GM08714 (cell line): ENCODE data around the gene OLIG2.

Experiments
- H3K4me3 ChIP-seq: fragments of 200-500 bp; sonication (Bioruptor generic); 2 replicates; pipeline ENCODE4 v1.5.1; 2014; ENCODE audit warnings: mild to moderate bottlenecking, low read length, inconsistent platforms
- ZNF274 ChIP-seq: IDR thresholded peaks from 2 replicates; pipeline ENCODE4 v1.6.1; 2012; ENCODE audit warnings: mild to moderate bottlenecking, low read depth, low read length

Gene OLIG2

GRCh38 chr21:33025489-33026442 is at the start of gene OLIG2:
Gene OLIG2, plus strand, starts transcription at chr21:33025935. Its CDS starts 928 bp downstream, at chr21:33026863.
- no peak for TF ChIP-seq ZNF274
- no peak within 1 kb of the TSS for H3K4me3 ChIP-seq

DNA sequence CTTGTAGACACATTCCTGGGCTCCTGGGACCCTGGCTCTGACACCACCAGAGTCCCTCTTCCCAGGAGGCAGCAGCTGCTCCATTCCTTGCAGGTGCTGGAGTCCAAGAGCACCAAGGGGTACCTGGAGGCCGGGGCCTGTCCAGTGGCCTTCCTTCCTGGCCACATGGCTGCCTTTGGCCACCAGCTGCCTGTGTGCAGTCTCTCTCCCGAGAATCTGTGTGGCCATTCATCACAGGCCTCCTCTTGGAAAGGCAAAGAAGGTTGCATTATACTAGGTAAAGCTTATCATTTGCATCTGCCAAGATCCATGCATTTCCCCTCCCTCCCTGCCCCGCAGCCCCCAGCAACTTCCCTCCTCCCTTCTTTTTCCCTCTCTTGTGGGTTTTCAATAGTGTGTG is 48.9 kb upstream of the OLIG2 start:
- no peak for TF ChIP-seq ZNF274
- no peak overlapping the region for H3K4me3 ChIP-seq

DNA sequence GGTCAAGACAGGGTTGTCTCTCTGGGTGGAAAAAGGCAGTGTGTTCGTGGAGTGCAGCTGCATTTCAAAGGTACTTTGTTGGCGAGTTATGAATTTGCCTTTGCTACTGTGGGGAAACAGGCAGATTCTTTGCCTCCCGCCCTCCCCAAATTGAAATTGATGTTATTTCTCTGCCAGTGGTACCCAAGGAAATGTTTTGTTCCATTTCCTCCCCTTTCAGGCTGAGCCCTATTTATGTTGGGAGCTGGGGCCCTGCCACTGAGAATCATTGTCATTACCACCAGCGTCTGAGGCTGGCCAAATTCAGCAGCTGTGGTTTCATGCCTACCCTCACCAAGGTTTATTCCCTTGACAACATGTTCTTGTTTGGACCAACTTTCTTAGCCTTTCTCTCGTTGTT is 48.5 kb upstream of the OLIG2 start:
- no peak for TF ChIP-seq ZNF274
- no peak overlapping the region for H3K4me3 ChIP-seq

DNA sequence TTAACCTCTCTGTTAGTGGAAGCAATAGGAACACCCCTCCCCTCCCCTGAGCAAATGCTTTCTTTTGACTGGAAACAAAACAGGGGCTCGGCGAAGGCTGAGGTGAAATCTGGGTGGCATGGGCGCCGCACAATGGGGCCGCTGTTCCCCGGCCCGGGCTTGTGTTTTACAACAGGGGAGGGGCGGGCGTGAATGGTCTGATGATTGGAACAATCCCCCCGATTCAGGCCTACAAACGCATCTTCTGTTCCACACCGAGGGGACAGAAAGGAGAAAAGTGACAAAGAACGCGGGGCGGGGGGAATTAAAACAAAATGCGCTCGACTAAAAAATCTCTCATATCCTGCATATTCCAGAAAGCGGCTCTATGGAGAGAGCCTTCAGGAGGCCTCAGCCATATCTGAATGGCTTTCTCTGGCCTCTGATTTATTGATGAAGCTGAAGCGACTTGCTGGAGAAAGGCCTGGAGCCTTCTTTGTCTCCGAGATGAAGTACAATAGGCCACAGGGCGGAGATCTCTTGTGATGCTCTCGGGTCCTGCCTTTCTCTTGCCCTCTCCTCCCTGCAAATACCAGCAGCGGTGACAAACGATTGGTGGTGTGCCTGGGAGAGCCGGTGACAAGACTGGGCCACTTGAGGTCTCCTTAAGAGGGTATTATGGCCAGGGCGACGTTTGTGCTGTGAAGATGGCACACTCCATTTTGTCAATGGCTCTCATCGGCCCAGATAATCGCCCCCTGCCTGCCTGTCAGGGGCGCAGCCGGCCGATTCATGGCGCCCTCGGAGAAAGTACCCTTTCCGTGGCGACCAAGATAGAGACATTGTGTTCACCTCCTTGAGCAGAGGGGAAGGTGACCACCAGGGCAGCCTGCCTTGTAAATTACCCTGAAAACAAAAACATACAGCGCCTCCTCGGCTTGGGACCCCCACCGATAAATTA is 47.1 kb upstream of the OLIG2 start:
- TF ChIP-seq ZNF274 = no peak
- H3K4me3 ChIP-seq = no peak overlapping the region

- no peak for TF ChIP-seq ZNF274
Measured at GRCh38 chr21:32979598-32980268, 46.0 kb upstream of the OLIG2 start.

DNA sequence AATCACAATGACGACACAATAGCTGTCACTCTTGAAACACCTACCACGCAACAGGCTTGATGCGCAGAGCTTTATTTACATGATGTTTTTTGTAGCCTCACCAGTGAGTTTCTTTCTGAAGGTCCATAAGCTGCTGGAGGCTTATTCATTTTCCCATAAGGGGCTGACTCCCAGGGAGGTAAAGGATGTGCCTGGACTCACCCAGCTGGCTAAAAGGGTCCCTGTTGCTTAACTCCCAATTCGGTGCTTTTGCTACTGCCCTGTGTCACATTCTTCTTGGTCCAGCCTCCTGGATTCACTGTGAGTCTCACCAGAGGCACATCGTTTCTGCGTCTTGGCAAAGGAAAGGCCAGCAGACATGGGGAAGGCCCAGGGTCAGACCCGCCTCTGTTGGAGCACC is 44.6 kb upstream of the OLIG2 start:
- no peak for TF ChIP-seq ZNF274
- H3K4me3 ChIP-seq = no peak overlapping the region

More at GRCh38 chr21:32979598-32980268, 46.0 kb upstream of the OLIG2 start:
- no peak overlapping the region for H3K4me3 ChIP-seq

DNA sequence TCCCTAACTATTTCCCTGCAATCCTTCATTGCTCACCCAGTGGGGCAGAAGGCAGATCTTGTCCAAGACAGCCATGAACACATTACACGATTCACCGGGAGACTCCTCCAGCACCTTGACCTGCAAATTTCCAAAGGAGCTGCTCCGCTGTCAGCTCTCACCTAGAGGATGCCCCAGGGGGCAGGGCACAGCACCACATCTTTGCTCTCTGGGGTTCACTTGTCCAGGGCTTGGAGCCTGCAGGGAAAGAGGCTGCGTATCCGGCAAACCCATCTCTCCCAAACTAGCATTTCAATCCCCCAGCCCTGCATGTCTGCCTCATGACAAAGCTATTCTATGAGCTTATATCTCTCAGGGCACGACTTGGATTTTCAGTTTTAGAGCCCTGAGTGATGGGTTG is 35.1 kb upstream of the OLIG2 start:
- no peak for TF ChIP-seq ZNF274
- H3K4me3 ChIP-seq = no peak overlapping the region

GRCh38 chr21:32991361-32991760 is 34.4 kb upstream of the OLIG2 start:
- TF ChIP-seq ZNF274 = no peak
- no peak overlapping the region for H3K4me3 ChIP-seq

- no peak for TF ChIP-seq ZNF274
- H3K4me3 ChIP-seq = no peak overlapping the region
Measured at GRCh38 chr21:32993894-32994293, 31.8 kb upstream of the OLIG2 start.

GRCh38 chr21:32994305-32994704 is 31.4 kb upstream of the OLIG2 start:
- TF ChIP-seq ZNF274 = no peak
- no peak overlapping the region for H3K4me3 ChIP-seq

DNA sequence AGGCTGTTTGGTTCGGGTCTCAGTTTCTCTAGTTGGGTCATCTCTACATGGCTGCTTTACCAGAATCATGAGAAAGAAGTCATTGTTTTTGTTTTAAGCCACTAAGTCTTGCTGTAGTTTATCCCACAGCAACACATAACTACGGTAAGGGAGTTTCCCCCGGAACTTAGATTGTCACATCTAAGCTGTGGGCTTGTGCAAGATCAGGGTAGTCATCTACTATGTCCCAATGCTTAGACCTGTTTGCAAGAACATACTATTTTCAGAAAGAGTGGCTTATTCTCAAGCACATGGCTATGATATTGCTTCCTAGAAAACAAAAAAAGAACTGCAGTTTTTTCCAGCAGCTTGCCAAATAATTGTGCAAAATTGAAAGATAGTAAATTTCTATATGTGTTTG is 18.0 kb upstream of the OLIG2 start:
- no peak for TF ChIP-seq ZNF274
- H3K4me3 ChIP-seq = no peak overlapping the region

GRCh38 chr21:33008333-33009051 is 17.2 kb upstream of the OLIG2 start:
- H3K4me3 ChIP-seq = no peak overlapping the region
- TF ChIP-seq ZNF274 = no peak

- TF ChIP-seq ZNF274 = no peak
- H3K4me3 ChIP-seq = no peak overlapping the region
Measured at GRCh38 chr21:33010931-33011330, 14.8 kb upstream of the OLIG2 start.
